GM18861 (cell line): ENCODE results near the gene TMEM222.
"Not testable (repeated sequence)": the region's sequence is repeated elsewhere in the genome, so short reads cannot be mapped to it uniquely, and the experiment has no call there.

Source experiments
- ATAC-seq: cut with Tn5 transposase; IDR thresholded peaks from one replicate; pipeline ENCODE4 v1.9.1; 2021; ENCODE audit not compliant: unreplicated experiment

TMEM222 gene, protein sequence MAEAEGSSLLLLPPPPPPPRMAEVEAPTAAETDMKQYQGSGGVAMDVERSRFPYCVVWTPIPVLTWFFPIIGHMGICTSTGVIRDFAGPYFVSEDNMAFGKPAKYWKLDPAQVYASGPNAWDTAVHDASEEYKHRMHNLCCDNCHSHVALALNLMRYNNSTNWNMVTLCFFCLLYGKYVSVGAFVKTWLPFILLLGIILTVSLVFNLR

GRCh38 chr1:27321813-27322568 lies at the start of gene TMEM222:
TMEM222 (plus strand) TSS chr1:27322163; CDS start chr1:27322198, 35 bp downstream.
- ATAC-seq = peak; percentile 91

- no peak for ATAC-seq
These were observed 47.8 kb upstream of the TMEM222 start for GRCh38 chr1:27274204-27274603.

DNA sequence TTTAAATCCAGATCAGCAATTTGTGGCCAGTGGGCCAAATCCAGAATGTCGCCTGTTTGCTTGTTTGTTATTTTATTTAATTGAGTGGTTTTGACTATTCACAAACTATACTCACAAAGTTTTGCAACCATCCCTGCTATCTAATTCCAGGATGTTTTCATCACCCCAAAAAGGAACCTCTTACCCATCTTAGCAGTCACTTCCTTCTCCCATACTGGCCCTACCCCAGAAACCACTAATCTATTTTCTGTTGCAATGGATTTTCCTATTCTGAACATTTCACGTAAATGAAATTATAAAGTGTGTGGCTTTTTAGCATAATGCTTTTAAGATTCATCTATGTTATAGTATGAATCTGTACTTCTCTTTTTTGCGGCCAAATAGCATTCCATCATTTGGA lies 46.3 kb upstream of the TMEM222 start:
- ATAC-seq = no peak

DNA sequence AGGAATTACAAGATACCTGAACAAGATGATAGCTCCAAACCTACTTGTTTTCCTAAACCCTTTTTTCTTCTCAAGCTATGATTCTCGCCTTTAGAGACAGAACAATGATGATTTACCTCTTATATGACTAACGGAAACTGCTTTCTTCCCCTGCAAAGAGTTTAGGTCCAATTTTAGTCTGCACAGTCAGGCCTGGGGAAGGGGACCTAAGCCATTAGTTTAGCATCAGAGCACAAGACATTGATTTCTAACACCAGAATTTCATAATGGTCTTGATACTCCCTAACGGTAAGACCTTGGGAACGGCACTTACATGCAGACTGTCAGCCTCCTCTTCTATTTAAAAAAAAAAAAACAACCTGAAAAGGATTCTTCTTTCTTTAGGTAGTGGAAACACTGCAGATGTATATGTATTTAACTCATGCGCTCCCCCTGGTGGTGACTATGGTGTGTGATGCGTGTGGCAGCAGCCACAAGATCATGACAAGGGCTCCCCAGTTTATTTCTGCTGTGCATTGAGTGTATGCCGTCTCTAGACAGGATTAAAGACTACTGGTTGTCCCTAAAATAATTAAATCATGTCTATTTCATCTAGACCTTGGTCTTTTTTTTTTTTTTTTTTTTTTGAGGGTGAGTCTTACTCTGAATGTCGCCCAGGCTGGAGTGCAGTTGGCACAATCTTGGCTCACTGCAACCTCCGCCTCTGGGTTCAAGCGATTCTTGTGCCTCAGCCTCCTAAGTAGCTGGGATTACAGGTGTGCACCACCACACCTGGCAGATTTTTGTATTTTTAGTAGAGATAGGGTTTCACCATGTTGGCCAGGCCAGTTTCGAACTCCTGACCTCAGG lies 37.3 kb upstream of the TMEM222 start:
- ATAC-seq = no peak

DNA sequence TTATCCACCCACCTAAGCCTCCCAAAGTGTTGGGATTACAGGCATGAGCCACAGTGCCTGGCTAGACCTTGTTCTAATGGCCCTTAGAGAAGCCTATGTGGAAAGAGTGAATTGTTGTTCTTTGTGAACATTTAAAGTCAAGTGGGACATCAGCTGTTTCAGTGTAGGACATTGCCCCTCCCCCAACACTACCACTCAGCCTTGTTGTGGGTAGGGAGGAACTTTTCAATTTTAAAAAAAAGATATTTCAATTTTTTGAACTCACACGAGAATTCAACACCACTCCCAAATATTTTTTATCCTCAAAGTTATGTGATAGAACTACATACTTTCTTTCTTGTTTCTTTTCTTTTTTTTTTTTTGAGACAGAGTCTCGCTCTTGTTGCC lies 36.7 kb upstream of the TMEM222 start:
- no peak for ATAC-seq

- not testable (repeated sequence) for ATAC-seq
These were observed 36.1 kb upstream of the TMEM222 start for GRCh38 chr1:27285821-27286220.

GRCh38 chr1:27289125-27289524 lies 32.8 kb upstream of the TMEM222 start:
- not testable (repeated sequence) for ATAC-seq

- no peak for ATAC-seq
These were observed 31.4 kb upstream of the TMEM222 start for GRCh38 chr1:27290581-27290980.

DNA sequence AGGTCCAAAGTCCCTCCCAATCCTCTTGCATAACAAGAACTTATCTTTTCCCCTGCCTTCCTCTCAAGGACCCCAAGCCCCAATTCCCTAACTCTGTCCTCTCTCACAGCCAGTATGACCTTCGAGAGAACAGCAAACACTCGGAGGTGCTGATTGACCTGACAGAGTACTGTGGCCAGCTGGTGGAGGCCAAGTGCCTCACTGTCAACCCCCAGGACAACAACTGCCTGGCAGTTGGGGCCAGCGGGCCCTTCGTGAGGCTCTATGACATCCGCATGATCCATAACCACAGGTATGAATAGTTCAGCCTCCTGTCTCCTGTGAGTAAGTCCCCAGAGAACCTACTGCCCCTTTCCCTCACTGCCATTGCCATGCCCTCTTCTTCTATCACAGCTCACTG lies 29.9 kb upstream of the TMEM222 start:
- no peak for ATAC-seq

DNA sequence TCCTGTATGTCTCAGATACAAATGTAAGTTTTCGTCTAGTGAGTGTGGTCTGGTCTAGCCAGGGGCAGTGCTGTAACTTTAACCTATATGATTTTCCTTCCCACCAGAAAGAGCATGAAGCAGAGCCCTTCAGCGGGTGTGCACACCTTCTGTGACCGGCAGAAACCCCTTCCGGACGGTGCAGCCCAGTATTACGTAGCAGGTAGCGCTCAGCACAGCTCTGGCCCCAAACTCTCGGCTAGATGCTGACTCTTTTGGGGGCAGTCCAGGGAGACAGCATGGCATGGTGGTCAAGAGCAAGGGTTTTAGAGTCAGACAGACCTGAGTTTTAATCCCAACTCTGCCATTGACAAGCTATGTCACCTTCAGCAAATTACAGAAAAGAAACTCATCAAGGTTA lies 28.0 kb upstream of the TMEM222 start:
- ATAC-seq = no peak

- ATAC-seq = no peak
These were observed 25.1 kb upstream of the TMEM222 start for GRCh38 chr1:27296773-27297291.

- ATAC-seq = no peak
These were observed 24.1 kb upstream of the TMEM222 start for GRCh38 chr1:27297903-27298302.

DNA sequence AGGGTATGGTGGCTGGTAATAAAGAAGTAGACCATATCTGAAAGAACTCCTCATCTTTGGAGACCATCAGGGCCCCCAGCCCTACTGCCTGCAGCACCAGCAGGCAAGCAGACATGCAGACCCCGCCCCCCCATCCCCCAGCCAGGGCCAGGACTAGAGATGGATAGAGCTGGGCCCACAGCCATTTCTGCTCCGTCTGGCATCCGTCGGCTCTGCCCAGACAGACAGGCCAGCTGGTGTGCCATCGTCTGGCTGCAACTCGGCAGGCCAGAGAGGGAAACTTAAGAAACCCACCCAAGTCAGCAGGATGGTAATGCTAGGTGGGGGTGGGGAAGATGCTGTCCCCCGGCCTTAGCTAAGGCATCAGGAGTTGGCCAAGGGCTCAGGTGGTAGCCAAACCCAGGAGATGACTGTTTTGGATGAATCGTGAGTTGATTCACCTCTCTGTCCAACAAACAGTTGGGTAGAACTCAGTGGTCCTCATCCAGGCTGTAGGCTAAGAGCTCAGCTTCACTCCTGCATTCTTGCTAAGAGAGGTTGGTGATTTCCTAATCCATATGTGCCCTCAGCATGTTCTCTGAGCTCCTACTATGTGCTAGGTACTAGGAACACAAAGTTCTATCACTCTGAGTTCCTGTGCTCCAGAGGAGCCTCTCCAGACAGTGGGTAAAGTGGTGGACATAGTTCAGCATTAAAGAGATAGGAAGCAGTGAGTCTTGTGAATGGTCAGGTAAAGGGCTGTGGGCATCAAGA lies 23.2 kb upstream of the TMEM222 start:
- ATAC-seq = no peak

DNA sequence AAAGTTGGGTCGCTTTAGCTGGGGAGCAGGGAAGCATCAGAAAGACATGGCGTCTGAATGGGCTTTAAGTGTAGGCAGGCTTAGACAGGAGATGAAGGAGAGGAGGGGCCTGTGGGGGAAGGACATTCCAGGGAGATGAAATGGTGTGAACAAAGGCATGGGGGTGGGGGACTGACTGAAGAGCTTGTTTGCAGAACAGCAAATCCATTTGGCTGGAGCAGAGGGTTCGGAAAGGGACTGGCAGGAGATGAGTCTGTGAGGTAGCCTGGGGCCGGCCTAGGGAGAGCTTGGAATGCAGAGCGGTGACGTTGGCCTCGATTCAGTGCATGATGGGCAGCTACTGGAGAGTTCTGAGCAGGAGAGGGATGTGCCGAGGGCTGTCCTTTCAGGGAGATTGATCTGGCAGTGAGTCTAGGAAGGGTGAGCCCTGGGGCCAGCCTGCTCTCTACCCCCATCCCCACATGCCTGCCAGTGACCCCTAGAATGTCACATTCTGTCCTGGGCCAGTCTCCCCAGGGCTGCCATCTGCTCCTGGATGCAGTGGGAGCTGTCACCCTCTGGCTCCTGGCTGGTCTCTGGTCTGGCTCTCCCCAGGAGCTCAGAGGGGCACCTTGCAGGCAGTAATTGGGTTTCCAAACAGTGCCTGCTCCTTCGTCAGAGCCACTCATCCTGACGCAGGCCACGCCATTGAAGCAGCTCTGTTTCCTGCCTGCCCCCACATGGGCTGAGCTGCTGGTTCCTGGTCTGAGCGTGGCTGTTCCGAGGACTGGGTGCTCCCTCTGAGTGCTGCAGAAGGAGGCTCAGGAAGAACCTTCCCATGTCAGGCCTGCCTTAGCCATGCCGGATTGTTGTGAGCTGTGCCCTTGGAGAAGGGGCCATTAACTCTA lies 22.3 kb upstream of the TMEM222 start:
- no peak for ATAC-seq

GRCh38 chr1:27300341-27301051 lies 21.5 kb upstream of the TMEM222 start:
- no peak for ATAC-seq

GRCh38 chr1:27301052-27301422 lies 20.9 kb upstream of the TMEM222 start:
- ATAC-seq = no peak

- ATAC-seq = no peak
These were observed 20.3 kb upstream of the TMEM222 start for GRCh38 chr1:27301582-27302199.

- ATAC-seq = no peak
These were observed 19.4 kb upstream of the TMEM222 start for GRCh38 chr1:27302612-27303011.

DNA sequence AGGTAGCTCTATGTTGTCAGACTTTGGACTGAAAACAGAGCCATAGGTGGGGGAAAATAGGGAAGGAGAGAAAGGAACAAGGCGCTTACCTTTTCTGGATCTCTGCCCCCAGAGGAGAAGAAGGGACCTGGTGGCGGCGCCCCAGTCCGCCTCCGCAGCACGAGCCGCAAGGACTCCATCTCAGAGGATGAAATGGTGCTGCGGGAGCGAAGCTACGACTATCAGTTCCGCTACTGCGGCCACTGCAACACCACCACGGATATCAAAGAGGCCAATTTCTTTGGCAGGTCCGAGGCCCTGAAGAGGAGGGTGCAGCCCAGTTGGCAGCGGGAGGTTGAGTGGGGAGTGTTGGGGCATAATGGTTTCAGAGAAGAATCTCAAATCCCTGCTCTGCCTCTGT lies 18.5 kb upstream of the TMEM222 start:
- ATAC-seq = no peak
